COLO829 (cell line): ENCODE data around the gene IFI27L2.
"Not testable (repeated sequence)": the region's sequence is repeated elsewhere in the genome, so short reads cannot be mapped to it uniquely, and the experiment has no call there.

Experiments used
- DNase-seq: peaks from one replicate; pipeline ENCODE4 v3.0.0; 2012; ENCODE audit warnings: low spot score

Gene IFI27L2, protein sequence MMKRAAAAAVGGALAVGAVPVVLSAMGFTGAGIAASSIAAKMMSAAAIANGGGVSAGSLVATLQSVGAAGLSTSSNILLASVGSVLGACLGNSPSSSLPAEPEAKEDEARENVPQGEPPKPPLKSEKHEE

DNA sequence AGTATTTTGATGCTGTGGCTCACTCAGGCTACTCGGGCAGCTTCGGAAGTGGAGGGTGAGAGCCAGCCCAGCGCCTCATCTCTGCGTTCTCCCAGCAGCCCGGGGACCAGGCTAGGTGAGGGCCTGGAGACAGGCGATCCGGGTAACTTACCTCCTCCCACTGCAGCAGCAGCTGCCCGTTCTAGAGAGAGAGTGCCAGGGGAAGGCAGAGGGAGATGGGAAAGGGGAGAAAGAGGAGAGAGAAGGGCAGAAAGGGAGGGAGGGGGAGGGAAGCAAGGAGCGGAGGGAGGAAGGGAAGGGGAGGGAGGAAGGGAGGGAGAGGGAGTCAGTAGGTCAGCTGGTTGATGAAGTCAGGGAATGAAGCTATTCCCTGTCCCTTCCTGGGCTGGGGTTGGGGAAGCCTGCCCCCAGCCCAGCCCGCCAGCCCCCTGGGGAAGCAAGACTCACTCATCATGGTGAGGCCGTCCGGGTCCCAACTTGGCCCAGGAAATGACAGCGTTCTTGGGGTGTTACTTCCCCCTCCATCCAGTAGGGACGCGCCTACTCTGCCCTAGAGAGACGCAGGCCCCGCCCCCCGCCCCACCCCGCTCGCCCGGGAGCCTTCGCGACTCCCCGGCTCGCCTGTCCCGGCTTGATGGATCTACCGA, at the start of gene IFI27L2:
IFI27L2 (minus strand) TSS at position 494 of the 647 bp plus-strand sequence; CDS start at position 454, 40 bp downstream.
- DNase-seq = peak; percentile 38

DNA sequence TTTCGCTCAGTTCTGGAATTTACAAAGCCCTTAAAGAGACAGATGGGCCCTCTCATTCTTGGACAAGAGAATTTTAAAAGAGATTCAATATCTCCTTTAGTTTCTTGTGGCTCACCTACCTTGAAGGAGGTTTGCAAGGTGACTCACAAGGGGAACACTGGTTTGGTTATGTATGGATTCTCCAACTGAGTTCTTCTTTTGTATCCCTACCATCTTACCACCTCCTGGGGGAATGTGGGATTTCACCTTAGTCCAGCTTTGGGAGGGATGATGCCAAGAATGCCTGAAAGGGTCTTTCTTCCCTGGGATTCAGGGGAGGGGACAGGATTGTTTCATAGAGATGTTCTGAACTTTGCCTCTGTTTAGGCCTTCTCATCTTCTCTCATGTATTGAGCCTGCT, 48.4 kb upstream of the IFI27L2 start:
- no peak for DNase-seq

DNA sequence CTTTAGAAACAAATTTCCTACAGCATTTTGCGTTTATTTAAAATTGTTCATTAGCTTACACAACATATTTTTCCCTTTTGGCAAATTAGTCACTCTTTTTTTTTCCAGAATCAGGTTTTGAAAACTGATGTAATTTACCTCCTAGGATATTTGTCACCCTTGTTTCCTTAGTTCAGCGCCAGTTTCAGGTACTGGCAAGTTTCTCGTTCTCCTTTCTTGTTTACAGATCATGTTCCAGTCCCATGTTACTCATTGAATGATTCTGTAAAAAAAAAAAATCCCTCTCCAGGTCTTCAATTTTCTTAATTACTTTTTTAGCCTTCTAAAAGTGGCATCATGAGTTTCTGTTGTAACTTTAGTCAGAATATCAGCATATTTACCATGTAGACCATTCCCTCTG, 47.4 kb upstream of the IFI27L2 start:
- DNase-seq = no peak

DNA sequence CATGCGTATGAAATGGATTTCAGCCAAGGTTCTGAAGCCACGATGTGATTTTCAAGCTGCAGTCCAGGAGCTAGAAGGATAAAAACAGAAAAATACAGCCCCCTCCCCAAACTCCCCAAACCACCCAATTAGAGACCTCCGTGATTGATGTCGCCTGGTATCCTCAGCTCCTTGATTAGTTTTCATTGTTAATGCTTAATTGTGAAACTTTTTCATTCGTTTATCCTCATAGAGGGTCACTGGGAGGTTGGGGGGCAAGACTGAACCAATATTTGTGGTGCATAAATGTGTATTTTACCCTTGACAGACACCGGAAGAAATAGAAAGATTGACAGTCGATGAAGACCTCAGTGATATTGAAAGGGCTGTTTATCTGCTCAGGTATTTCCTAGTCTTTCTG, 46.3 kb upstream of the IFI27L2 start:
- no peak for DNase-seq

DNA sequence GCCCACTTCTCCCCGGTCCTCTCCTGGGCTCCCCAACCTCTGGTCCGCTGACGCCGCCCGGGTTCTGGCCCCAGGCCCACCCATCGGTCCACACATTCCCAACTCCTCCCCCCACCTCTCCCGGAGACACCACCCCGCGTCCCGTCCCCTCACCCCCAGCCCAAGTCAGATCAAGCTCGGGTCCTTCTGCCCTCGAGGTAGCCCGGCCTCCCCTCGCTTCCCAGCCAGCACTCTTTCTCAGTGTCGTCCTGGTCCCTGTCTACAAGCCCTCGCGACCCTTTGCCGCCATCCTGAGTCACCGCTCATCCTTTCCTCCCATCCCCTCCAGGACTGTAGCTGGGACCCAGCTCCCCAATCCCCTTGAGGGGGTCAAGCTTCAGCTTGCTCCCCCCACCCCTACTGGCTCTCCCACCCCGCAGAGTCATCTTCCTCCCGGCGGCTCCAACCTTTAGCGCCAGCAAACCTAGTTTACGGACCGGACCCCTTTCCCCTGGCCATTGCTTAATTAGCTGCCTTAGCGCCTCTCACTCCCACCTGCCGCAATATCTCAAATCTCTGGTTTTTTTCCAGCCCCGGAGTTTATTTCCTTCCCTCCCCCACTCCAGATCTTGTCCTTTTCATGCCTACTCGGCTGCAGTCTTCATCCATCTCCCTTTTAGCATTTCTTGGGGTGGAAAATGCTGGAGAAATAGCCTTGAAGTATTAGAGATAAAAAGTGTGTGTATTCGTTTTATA, 45.8 kb upstream of the IFI27L2 start:
- no peak for DNase-seq

DNA sequence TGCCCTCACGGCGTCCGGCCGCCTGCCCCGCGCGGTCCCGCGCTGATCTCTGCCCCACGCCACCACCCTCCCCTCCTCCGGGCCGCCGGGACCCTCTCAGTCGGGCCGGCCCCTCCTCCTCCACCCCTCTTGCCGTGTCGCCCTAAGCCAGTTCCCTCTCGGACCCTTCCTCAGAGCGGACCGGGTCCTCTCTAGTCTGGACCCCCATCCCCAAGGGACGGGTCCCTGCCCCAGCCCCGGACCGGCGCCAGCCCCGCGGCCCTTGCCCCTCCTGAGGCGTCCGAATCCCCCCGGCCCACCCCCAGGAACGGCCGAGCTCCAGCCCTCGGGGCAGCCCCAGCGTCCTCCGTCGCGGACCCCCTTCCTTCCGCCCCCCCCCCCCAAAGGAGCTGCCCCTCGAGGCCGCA, 45.2 kb upstream of the IFI27L2 start:
- no peak for DNase-seq

DNA sequence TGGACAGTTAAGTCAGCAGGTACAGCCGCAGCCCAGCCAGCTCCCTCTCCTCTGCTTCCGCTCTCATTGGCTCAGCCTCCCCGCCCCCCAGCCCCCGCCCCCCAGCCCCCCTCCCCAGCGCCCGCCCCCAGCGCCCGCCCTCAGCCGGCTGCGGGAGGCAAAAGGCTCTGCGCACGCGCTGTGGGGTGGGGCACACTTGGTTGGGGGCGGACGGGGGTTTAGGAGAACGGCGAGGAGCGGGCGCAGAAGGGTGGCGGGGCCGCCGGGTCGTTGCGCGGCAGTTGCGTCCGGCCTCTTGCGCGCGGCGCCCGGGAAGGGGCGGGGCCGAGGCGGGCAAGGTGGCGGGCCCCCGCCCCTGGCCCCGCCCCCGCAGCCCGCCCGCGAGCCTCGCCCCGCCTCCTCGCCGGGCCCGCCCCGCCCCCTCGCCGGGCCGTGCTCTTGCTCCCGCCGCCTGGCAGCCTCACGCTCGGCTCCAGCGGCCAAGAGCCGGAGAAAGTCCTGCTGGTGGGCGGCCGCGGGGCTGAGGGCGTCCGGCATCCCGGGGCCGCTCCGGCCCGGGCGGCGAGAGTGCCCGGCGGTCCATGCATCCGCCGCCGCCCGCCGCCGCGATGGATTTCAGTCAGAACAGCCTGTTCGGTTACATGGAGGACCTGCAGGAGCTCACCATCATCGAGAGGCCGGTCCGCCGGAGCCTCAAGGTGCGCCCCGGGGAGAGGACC, 44.6 kb upstream of the IFI27L2 start, which contains the start of gene PPP4R4:
PPP4R4 (plus strand) TSS at position 438 of the 719 bp plus-strand sequence; CDS start at position 582, 144 bp downstream.
- peak; percentile 51 for DNase-seq

DNA sequence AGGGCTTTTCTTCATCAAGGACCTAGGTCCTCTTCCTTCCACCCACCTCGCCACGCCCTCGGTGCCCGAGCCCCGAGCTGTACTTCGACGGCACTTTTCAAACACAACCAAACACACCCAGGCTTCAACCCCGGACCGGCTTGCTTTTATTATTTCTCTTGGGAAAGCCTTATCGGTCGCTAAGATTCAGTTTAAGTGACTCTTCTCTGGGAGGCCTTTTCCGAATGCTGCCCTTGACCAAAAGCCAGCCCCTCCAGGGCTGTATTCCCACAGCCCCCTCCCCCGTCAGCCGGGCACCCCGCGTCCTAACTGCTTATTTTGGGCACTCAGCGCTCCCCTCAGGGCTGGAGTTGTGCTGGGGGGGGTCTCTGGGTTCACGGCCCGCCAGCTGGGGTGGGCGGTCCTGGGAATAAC, 44.1 kb upstream of the IFI27L2 start:
- DNase-seq = no peak

DNA sequence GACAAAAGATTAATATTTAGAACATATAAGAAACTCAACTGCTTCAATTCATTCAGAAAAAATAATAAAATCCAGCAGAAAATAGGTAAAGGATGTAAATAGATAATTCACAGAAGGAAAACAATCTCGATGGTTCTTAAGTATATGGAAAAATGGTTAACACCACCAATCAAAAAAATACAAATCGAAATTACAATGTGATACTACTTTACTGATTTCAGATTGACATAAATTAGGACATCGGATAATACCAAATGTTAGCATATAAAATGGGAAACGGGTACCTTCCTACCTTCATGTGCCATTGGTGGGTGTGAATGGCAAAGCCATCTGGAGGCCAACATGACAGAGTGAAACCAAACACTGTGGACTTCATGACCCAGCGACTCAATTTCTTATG, 43.1 kb upstream of the IFI27L2 start:
- DNase-seq = no peak

DNA sequence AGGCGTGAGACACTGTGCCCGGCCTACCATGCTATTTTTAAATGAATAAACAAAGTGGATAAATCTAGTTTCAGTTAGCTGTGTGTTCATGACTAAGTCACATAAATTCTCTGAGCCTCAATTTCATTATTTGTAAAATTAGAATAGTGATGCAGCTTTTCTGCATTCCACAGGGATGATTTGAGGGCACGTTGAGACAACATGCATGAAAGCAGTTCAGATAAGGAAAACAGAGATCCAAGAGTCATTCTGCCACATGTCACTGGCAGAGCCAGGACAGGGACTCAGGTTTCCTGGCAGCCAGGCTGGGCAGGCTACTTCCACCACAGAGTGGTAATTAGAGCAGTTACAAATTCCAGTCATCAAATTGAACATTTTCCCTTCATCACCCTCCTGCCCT, 41.8 kb upstream of the IFI27L2 start:
- no peak for DNase-seq

DNA sequence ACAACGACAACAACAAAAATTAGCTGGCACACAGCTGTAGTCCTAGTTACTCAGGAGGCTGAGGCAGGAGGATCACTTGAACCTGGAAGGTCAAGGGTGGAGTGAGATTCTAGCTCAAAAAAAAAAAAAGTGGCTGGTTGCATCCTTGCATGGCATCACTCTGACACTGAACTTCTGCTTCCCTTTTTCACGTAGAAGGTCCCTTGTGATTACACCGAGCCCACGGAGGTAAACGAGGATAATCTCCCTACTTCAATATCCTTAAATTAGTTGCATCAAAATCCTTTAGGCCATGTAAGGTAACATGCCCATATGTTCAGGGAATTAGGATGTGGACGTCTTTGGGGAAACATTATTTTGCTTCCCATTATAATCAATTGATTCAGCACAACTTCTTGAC, 40.7 kb upstream of the IFI27L2 start:
- DNase-seq = no peak

DNA sequence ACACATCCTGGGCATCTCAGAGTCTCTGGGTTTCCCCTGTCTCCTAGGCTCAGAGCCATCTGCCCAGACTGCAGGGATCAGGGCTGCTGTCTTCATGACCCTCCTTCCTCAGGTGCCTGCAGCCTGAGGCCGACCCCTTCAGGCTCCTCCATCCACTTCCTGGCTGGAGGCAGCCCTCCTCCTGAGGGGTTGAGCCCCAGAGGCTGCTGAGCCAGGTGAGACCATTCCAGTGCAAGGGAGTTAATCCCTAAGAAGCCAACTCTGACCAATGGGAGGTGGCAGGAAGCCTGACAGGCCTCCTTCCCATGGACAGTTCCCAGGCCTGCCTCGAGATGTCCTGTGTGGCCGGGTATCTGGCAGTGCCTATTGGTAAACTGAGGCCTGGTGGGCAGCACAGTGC, 36.3 kb upstream of the IFI27L2 start:
- DNase-seq = no peak

DNA sequence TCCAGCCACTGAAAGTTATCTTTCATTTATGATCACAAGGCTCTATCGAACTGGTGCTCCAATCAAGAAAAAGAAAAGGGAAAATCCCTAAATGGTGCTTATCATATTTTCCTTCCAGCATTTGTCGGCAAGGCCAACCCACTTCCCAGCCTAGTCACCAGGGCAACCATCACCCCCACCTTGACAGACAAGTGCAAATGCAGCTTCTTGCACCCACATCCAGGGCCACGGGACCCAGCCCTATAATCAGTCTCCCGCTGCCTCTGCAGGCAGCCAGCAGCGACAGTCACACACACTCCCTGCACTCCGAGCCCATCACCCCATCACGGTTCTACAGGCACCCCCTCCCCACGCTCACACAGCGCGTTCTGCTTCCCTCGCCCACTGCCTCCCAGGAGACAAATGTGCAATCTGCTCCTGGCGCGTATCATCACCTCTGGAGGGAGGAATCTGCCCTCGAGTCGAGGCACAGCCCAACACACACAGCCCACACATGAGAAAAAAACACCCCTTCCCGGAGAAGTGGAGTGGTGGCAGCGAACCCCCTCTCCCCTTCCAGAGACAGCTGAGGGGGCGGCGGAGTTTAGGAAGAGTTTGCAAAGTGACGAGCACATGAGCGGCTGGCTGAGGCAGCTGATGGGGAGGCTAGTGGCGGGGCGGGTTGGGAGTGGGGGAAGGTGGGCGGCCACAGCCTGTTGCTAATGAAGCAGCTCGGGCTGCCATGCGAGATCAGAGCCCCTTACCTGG, 35.5 kb upstream of the IFI27L2 start:
- no peak for DNase-seq

DNA sequence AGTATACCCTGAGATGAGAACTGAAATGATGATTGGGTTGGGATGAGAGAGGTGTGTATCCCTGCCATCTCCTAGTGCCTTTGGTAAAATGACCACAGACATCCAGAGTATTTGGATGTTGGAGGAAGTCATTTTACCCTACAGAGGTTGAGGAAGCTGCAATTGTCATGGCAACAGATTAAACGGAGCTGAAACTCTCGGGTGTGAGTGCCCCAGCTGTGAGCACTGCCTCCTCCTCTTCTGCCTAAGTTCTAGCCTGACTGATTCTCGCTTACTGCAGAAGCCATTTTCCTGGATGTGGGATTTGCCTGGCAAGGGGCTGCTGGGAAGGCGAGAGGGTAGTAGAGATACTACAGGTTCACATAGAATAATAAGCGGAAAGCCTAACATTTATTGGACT, 34.4 kb upstream of the IFI27L2 start:
- no peak for DNase-seq

DNA sequence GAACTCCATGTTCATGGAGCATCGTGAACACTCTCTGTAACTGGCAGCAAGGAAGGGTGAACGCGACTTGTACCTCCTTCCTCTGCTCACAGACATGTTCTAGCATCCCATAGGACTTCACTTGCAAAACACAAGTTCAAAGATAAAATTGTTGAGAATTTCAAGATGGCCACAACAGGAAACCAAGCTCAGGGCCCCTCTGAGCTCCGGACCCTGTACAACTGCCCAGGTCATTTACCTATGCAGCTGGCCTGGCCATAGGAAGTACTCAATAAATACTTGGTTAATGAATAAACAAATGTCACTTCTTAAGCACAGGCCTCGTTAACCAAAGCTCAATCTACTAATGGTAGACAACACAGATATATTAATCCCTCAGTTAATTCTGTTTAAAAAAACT, 33.1 kb upstream of the IFI27L2 start:
- no peak for DNase-seq

DNA sequence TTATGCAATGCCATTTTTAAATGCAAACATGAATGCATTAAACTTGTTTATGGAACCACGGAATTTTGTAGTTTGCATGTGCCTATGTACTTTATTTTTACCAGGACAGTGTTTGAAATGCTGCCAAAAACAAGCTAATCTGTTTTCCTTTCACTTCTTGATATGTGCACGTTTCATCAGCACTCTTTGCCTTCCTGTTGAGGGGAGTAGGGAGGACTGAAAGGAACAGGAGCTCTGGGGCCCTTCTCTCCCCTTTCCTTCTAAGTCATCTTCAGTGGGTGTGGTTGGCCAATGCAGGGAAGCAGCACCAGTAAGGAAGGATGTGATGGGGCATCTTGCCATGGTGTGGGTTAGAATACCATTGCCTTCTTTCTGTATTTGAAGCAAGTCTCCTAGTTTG, 32.6 kb upstream of the IFI27L2 start:
- DNase-seq = no peak

DNA sequence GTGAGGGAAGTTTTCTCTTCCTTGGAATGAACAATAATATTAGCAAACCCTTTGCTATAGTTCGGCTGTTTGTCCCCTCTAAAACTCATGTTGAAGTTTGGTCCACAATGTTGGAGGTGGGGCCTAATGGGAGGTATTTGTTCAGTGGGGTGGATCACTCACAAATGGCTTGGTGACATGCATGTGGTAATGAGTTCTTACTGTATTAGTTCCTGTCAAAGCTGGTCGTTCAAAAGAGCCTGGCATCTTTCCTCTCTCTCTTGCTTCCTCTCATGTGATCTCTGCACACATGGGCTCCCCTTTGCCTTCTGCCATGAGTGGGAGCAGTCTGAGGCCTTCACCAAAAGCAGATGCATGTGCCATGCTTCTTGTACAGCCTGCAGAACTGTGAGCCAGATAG, 31.7 kb upstream of the IFI27L2 start:
- no peak for DNase-seq

DNA sequence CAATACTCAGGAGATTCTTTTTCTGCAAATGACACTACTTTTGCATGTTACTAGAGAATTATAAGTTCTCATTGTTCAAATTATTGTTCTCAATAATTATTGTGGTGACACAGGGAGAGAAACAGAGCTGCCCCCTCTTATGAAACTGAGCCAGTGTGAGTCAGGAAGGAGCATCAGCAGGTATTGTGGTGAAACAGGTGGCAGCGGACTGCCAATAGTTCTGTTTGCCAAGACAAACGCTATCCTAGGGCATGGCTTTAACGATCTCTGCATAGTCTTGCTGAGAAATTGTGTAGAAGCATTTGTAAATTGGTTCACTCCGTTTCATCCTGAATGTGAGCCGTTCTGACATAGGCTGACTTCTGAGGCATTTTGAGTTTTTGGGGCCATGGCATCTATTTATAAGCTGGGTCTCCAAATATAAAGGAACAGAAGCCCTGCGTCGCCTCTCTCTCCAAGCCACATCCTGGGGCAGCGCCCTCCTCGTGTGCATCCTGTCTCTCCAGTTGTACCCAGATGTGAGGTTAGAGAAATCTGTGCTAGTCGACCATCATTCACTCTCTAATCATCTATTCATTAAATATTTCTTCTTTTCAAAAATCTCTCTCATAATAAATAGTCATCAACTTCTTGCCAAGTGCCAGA, 29.0 kb upstream of the IFI27L2 start:
- DNase-seq = no peak

DNA sequence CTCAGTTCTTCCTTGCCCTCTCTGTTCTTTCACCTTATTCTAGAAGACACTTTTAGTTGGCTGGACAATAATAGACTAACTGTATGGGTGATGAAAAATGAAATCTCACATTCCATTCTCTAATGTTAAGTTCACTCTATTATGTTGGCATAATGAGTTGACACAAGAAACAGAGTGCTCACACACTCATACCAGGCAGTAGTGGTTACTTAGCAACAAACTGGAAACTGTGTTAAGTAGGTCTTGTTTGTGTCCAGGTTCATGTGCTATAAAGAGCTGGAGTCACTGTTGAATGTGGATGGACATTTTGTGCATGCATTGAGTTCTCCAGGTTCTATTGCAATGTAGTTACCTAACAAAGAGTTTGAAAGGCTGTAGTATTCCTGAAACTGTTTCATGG, 27.8 kb upstream of the IFI27L2 start:
- no peak for DNase-seq

DNA sequence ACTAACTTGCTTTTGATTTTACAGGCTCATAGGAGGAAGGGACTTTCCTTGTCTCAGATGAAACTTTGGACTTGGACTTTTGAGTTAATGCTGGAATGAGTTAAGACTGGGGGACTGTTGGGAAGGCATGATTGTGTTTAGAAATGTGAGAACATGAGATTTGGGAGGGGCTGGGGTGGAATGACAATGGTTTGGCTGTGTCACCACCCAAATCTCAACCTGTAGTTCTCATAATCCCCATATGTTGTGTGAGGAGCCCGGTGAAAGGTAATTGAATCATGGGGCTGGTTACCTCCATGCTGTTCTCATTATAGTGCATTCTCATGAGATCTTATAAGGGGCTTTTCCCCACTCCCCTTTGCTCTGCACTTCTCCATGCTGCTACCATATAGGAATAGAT, 26.7 kb upstream of the IFI27L2 start:
- not testable (repeated sequence) for DNase-seq

DNA sequence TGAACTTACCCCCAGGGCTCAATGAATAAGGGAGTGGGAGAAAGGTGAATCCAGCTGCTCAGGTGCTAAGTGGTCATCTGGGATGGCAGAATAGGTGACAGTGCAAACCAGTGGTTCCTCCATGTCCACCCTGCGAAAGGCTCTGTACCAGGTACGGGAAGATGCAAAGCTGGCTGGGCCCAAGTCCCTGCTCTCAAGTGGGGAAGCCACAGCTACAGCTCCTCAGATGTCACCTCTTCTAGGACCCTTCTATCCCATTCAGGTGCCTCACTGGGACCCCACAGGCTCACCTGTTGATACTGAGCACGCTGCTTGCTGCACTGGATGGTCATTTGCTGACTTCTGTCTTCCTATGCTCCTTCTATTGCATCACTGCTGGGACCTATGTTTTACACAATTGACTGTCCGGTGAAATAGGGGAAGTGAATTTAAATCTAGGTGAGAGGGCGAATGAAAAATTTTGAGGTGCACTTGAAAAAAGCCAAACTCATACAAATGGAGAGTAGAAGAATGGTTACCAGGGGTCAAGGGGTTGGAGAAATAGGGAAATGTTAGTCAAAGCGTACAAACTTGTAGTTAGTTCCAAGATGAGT, 24.4 kb upstream of the IFI27L2 start:
- no peak for DNase-seq
